Measurements from ENCODE around the gene GRAMD4. TPM values are rescaled to one million over a fixed set of nuclear protein-coding genes. Genes with fewer than 3 reads are reported as not detected.
A peak's percentile ranks its signal among the peaks of the same experiment; 100 is the strongest.

GRAMD4 gene
- polyA plus RNA-seq, 1 of the 3 experiments (the other 2 are of a cell fraction) = 15.5 TPM

DNA sequence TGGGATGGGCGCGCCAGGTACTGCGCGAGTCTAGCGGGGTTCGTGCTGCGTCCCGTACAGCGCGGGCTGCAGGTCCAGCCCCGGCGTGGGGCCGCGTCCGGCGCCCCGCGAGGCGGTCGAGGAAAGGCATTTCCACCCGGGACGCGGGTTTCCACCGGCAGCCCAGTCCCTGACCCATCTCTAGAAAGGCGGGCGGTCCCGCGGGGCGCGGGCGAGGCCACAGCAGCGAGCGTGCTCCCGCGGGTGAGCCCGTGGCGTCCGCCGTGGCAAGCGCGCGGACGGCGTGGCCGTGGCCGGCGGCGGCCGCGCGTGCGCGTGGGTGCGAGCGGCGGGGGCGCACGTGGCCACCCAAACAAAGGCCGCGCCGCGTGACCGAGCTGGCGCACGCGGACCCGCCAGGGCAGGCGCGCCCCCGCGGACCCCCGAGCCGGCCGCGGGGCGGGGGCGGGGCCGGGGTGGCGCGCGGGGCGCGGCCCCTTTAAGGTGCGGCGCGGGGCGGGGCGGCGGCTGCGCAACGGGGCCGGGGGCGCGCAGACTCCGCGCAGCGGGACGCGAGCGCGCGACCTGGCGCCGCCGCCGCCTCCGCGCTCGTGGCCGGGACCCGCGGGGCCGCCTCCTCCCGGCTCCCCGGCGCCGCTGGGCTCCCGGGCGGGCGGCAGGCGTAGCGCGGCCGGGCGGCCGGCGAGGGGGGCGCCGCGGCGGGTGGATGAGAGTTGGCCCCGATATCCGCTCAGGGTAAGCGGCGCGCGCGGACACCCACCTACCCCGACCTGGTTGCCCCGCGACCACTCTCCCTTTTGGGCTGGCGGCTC is 43.4 kb upstream of the GRAMD4 start:
- no peaks in the 10 kb centered on the region for H3K9me3 ChIP-seq
- CTCF ChIA-PET = interaction anchor here (1.6 to 2.7 kb wide), 2 partner anchors 13 to 47 kb away, joined by 3 to 17 read pairs; no protein-coding TSS in a partner anchor
- H3K27ac ChIP-seq (ENCODE audit: low read depth in 2 of 2, low read length in 1 of 2) = peak overlapping the region in 1 of 2 experiments; percentile 79; a peak in 2 of 4 replicates
- H3K4me3 ChIP-seq (ENCODE audit: low read depth in 2 of 2, low read length in 1 of 2) = peak overlapping the region; percentile 44 to 76; a peak in 3 of 4 replicates
- no peaks in the 10 kb centered on the region for H3K9me2 ChIP-seq
- H3K4me2 ChIP-seq = peak overlapping the region; percentile 64; the same call in 1 of the 2 replicates
- POLR2A ChIA-PET = no interaction called here
- TF ChIP-seq, protein P1, sequence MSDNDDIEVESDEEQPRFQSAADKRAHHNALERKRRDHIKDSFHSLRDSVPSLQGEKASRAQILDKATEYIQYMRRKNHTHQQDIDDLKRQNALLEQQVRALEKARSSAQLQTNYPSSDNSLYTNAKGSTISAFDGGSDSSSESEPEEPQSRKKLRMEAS (IDR thresholded peaks at IDR 0.05; ENCODE audit: low read depth) = no peak
- peak; percentile 52 for TF ChIP-seq NRF1 (IDR thresholded peaks at IDR 0.05; ENCODE audit: low read depth, low read length)
- H2AFZ ChIP-seq (ENCODE audit: low read depth) = peak overlapping the region; percentile 73; the same call in 1 of the 2 replicates
- peaks cover 4% of the 10 kb centered on the region for H3F3A ChIP-seq (replicated peaks; ENCODE audit: insufficient read depth)
- no peaks in the 10 kb centered on the region for H3K36me3 ChIP-seq (replicated peaks in 1 of 2; ENCODE audit: control insufficient read depth in 1 of 2, insufficient read depth in 2 of 2, low read length in 1 of 2)
- H3K79me2 ChIP-seq (ENCODE audit: insufficient read depth) = peaks cover 4% of the 10 kb centered on the region
- no peak overlapping the region for H3K9ac ChIP-seq
- peaks cover 0 to 46% of the 10 kb centered on the region in 2 experiments; a peak in 3 of 4 replicates for H3K4me1 ChIP-seq (ENCODE audit: control insufficient read depth in 1 of 2, insufficient read depth in 2 of 2, low read depth in 1 of 2, low read length in 1 of 2)
- H3K27me3 ChIP-seq (ENCODE audit: insufficient read depth) = no peaks in the 10 kb centered on the region
- H4K20me1 ChIP-seq (ENCODE audit: insufficient read depth) = no peaks in the 10 kb centered on the region
- WGBS (ENCODE audit: low lambda C conversion rate) = no CpG with 5 or more reads among the region's 142 CpGs
- DNase-seq = peak; percentile 95

DNA sequence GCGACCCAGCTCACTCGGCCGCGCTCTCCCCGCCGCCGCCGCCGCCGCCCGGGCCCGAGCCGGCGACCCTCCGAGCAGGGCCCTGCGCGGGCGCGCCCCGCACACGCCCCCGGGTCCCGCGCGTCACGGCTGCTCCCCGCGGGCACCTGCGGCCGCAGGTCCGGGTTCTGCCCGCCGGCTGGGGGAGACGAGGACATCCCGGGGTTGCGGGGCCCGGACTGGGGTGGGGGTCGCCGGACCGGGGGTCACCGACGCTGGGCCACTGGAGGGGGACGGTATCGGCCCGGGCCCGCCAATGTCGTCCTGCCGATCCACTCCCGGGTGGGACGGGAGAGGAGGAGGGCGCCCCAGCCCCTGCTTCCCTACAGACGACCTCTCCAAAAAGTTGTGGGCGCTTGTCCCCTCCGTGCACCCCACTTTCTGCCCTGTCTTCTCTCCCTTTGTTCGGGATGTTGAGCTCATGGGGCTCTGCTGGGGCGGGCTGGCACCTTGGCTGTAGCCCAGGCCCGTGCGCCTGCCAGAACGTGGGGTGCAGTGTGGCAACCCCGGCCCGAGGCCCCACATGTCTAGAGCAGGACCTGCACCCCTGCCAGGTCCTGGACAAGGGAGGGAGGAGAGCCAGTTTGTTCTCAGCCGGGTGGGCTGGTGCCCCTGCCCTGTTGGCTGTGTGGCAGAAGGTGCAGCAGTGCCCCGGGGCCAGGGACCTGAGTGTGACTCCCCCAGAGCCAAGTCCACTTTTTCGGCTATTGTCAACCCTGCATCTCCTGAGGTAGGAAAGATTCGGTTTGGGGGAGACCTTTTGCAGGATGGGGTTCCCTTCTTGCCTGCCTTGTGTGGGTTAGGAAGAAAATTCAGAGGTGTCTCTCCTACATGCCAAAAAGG is 42.6 kb upstream of the GRAMD4 start:
- H3K27ac ChIP-seq (ENCODE audit: low read depth in 2 of 2, low read length in 1 of 2) = peak overlapping the region in 1 of 2 experiments; percentile 76; a peak in 2 of 4 replicates
- DNase-seq = peak; percentile 76
- H3K36me3 ChIP-seq (replicated peaks in 1 of 2; ENCODE audit: control insufficient read depth in 1 of 2, insufficient read depth in 2 of 2, low read length in 1 of 2) = no peaks in the 10 kb centered on the region
- H3K79me2 ChIP-seq (ENCODE audit: insufficient read depth) = peaks cover 4% of the 10 kb centered on the region
- H3K9ac ChIP-seq = peak overlapping the region; percentile 49; the same call in 1 of the 2 replicates
- TF ChIP-seq RXRA (IDR thresholded peaks at IDR 0.05; ENCODE audit: borderline replicate concordance, low read depth) (no peak), CHD2 (IDR thresholded peaks at IDR 0.05; ENCODE audit: low read length, partially characterized antibody) (no peak)
- H3K4me3 ChIP-seq (ENCODE audit: low read depth in 2 of 2, low read length in 1 of 2) = peak overlapping the region; percentile 70 to 76
- H2AFZ ChIP-seq (ENCODE audit: low read depth) = peak overlapping the region; percentile 59
- H3F3A ChIP-seq (replicated peaks; ENCODE audit: insufficient read depth) = peaks cover 4% of the 10 kb centered on the region
- WGBS (ENCODE audit: low lambda C conversion rate) = 43% methylated on average over 7 of the region's 65 CpGs
- H3K27me3 ChIP-seq (ENCODE audit: insufficient read depth) = no peaks in the 10 kb centered on the region
- H3K9me2 ChIP-seq = no peaks in the 10 kb centered on the region
- H3K4me1 ChIP-seq (ENCODE audit: control insufficient read depth in 1 of 2, insufficient read depth in 2 of 2, low read depth in 1 of 2, low read length in 1 of 2) = peaks cover 0 to 46% of the 10 kb centered on the region in 2 experiments; a peak in 3 of 4 replicates
- H4K20me1 ChIP-seq (ENCODE audit: insufficient read depth) = no peaks in the 10 kb centered on the region
- H3K9me3 ChIP-seq = no peaks in the 10 kb centered on the region
- POLR2A ChIA-PET = no interaction called here
- H3K4me2 ChIP-seq = peak overlapping the region; percentile 98
- CTCF ChIA-PET = interaction anchor here (1.6 to 2.7 kb wide), 2 partner anchors 14 to 47 kb away, joined by 3 to 17 read pairs; no protein-coding TSS in a partner anchor

DNA sequence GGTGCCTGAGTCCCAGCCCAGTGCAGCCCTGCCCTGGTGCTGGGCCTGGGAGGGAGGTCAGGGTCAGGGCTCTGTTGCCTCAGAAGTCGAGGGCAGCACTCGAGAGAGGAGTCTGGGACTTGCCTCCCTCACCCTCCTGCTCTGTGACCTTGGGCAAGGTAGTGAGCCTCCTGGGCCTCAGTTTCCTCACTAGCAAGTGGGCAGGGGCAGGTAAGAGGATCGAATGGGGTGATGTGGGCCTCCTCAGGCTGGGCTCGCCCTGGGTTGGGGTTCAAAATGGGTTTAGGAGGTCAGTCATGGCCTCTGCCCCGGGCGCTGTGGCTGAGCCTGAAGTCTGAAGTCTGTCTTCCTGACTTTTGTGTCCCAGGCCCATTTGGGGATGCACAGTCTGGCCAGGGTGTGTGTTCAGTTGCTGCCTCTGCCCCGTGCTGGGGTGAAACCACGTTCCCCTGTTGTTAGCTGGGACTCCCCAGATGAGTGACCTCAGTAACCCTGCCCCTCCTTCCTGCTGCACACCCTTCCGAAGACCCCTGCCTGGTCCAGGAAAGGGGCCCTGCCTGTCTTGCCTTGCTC is 41.8 kb upstream of the GRAMD4 start:
- H3K36me3 ChIP-seq (replicated peaks in 1 of 2; ENCODE audit: control insufficient read depth in 1 of 2, insufficient read depth in 2 of 2, low read length in 1 of 2) = no peaks in the 10 kb centered on the region
- no peak overlapping the region for H2AFZ ChIP-seq (ENCODE audit: low read depth)
- peak overlapping the region; percentile 98 for H3K4me2 ChIP-seq
- peak overlapping the region in 1 of 2 experiments; percentile 76; a peak in 3 of 4 replicates for H3K4me3 ChIP-seq (ENCODE audit: low read depth in 2 of 2, low read length in 1 of 2)
- peaks cover 4% of the 10 kb centered on the region for H3K79me2 ChIP-seq (ENCODE audit: insufficient read depth)
- no peaks in the 10 kb centered on the region for H3K27me3 ChIP-seq (ENCODE audit: insufficient read depth)
- POLR2A ChIA-PET = interaction anchor here (0.5 kb wide), 1 partner anchor 114 kb away, joined by 3 read pairs; no protein-coding TSS in a partner anchor
- TF ChIP-seq FOSL2 (IDR thresholded peaks at IDR 0.05; ENCODE audit: borderline replicate concordance, low read depth) = no peak
- TF ChIP-seq TAF1 (IDR thresholded peaks at IDR 0.05; ENCODE audit: borderline replicate concordance, low read depth, low read length) = no peak
- TF ChIP-seq, protein P2, sequence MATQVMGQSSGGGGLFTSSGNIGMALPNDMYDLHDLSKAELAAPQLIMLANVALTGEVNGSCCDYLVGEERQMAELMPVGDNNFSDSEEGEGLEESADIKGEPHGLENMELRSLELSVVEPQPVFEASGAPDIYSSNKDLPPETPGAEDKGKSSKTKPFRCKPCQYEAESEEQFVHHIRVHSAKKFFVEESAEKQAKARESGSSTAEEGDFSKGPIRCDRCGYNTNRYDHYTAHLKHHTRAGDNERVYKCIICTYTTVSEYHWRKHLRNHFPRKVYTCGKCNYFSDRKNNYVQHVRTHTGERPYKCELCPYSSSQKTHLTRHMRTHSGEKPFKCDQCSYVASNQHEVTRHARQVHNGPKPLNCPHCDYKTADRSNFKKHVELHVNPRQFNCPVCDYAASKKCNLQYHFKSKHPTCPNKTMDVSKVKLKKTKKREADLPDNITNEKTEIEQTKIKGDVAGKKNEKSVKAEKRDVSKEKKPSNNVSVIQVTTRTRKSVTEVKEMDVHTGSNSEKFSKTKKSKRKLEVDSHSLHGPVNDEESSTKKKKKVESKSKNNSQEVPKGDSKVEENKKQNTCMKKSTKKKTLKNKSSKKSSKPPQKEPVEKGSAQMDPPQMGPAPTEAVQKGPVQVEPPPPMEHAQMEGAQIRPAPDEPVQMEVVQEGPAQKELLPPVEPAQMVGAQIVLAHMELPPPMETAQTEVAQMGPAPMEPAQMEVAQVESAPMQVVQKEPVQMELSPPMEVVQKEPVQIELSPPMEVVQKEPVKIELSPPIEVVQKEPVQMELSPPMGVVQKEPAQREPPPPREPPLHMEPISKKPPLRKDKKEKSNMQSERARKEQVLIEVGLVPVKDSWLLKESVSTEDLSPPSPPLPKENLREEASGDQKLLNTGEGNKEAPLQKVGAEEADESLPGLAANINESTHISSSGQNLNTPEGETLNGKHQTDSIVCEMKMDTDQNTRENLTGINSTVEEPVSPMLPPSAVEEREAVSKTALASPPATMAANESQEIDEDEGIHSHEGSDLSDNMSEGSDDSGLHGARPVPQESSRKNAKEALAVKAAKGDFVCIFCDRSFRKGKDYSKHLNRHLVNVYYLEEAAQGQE (IDR thresholded peaks at IDR 0.05; ENCODE audit: low read depth, low read length) = no peak
- no peak for TF ChIP-seq NRF1 (IDR thresholded peaks at IDR 0.05; ENCODE audit: low read depth, low read length)
- no peak for TF ChIP-seq POLR2AphosphoS5 (IDR thresholded peaks at IDR 0.05; ENCODE audit: low read depth, low read length)
- no peak for TF ChIP-seq SMC3 (IDR thresholded peaks at IDR 0.05; ENCODE audit: low read depth, low read length)
- no peak for TF ChIP-seq GATA2 (CRISPR knock-in tag; IDR thresholded peaks at IDR 0.05)
- no peak for TF ChIP-seq SIN3A (IDR thresholded peaks at IDR 0.05; ENCODE audit: borderline replicate concordance, low read depth, low read length)
- TF ChIP-seq RCOR1 (IDR thresholded peaks at IDR 0.05; ENCODE audit: low read length) = no peak
- WGBS (ENCODE audit: low lambda C conversion rate) = 87% methylated on average over 4 of the region's 9 CpGs
- H3K9me2 ChIP-seq = no peaks in the 10 kb centered on the region
- no peaks in the 10 kb centered on the region for H4K20me1 ChIP-seq (ENCODE audit: insufficient read depth)
- peak overlapping the region in 1 of 2 experiments; percentile 76; a peak in 2 of 4 replicates for H3K27ac ChIP-seq (ENCODE audit: low read depth in 2 of 2, low read length in 1 of 2)
- no peak overlapping the region for H3K9ac ChIP-seq
- CTCF ChIA-PET = interaction anchor here (1.6 kb wide), 1 partner anchor 46 kb away, joined by 3 read pairs; no protein-coding TSS in a partner anchor
- H3K9me3 ChIP-seq = no peaks in the 10 kb centered on the region
- H3K4me1 ChIP-seq (ENCODE audit: control insufficient read depth in 1 of 2, insufficient read depth in 2 of 2, low read depth in 1 of 2, low read length in 1 of 2) = peaks cover 0 to 46% of the 10 kb centered on the region in 2 experiments; a peak in 3 of 4 replicates
- peaks cover 4% of the 10 kb centered on the region for H3F3A ChIP-seq (replicated peaks; ENCODE audit: insufficient read depth)
- no peak for DNase-seq

Measured in SK-N-SH (cell line).